ENCODE results near the gene PHF10.

PHF10 gene

GRCh38 chr6:169669889-169670288, 54.4 kb downstream of the PHF10 start:
- no peak for ATAC-seq

- ATAC-seq: no peak
Observed at GRCh38 chr6:169669147-169669546, 55.2 kb downstream of the PHF10 start.

GRCh38 chr6:169668203-169668847, 56.0 kb downstream of the PHF10 start:
- no peak for ATAC-seq

- no peak for ATAC-seq
Observed at GRCh38 chr6:169667716-169668115, 56.6 kb downstream of the PHF10 start.

GRCh38 chr6:169666441-169666840, 57.9 kb downstream of the PHF10 start:
- ATAC-seq: no peak

- no peak for ATAC-seq
Observed at GRCh38 chr6:169665289-169665688, 59.0 kb downstream of the PHF10 start.

GRCh38 chr6:169664227-169664626, 60.1 kb downstream of the PHF10 start:
- ATAC-seq: no peak

- ATAC-seq: no peak
Observed at GRCh38 chr6:169663468-169663867, 60.8 kb downstream of the PHF10 start.

- ATAC-seq: no peak
Observed at GRCh38 chr6:169661391-169661756, 62.9 kb downstream of the PHF10 start.

GRCh38 chr6:169660751-169661390, 63.4 kb downstream of the PHF10 start:
- ATAC-seq: no peak

- no peak for ATAC-seq
Observed at GRCh38 chr6:169659820-169660610, 64.3 kb downstream of the PHF10 start.

GRCh38 chr6:169657284-169657610, 67.1 kb downstream of the PHF10 start:
- ATAC-seq: no peak

- no peak for ATAC-seq
Observed at GRCh38 chr6:169656546-169657283, 67.6 kb downstream of the PHF10 start.

GRCh38 chr6:169654598-169655391, 69.5 kb downstream of the PHF10 start:
- peak; percentile 86 to 94 for ATAC-seq

Measured in activated CD4-positive, CD25-positive, alpha-beta regulatory T cell treated with anti-CD3 and anti-CD28 coated beads, Interleukin-2, amount 50 U/mL, for 24 hours (primary cell).